ENCODE measurements around the gene SERP1.

The SERP1 gene

GRCh38 chr3:150556792-150557191 is 10.5 kb upstream of the SERP1 start:
- no peaks in the 10 kb centered on the region for H3K4me1 Mint-ChIP-seq
- TF ChIP-seq CTCF (IDR thresholded peaks at IDR 0.05), result no peak
- no peak overlapping the region for H3K4me3 Mint-ChIP-seq
- no peaks in the 10 kb centered on the region for H3K27me3 Mint-ChIP-seq (ENCODE audit: low read depth, poor library complexity)
- H3K27ac Mint-ChIP-seq, result no peak overlapping the region
- H3K36me3 Mint-ChIP-seq (ENCODE audit: low read depth), result peaks cover 71% of the 10 kb centered on the region
- H3K9me3 Mint-ChIP-seq, result no peaks in the 10 kb centered on the region
- DNase-seq, result no peak

DNA sequence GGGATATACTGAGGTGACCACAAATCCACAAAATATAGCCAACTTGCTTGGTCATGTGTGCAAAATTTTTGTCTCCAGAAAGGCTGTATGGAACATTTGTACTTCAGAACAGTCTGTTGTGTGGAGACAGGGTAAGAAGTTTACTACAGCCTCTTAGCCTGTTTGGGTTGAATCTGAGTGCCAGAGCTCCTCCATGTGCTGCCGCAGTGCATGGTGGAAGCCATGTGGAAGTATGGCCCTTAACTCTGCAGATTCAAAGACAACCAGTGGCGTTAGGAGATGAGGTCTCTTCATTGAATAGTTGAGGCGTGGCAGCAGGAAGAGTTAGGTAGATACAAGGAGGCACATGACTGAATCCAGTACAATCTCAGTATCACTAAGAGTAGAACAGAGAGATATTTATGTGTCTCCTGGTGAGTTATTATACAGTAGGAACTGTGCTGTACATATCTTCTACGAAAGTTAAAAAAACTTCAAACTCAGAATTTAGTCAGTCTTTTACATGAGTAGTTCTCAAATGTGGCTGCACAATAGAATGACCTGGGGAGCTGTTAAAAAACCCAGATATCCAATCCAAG is 9.7 kb upstream of the SERP1 start:
- no peak for TF ChIP-seq CTCF (IDR thresholded peaks at IDR 0.05)
- no peaks in the 10 kb centered on the region for H3K9me3 Mint-ChIP-seq
- DNase-seq, result no peak
- no peaks in the 10 kb centered on the region for H3K4me1 Mint-ChIP-seq
- peak overlapping the region; percentile 61 for H3K27ac Mint-ChIP-seq
- H3K36me3 Mint-ChIP-seq (ENCODE audit: low read depth), result peaks cover 69% of the 10 kb centered on the region
- no peak overlapping the region for H3K4me3 Mint-ChIP-seq
- H3K27me3 Mint-ChIP-seq (ENCODE audit: low read depth, poor library complexity), result no peaks in the 10 kb centered on the region

DNA sequence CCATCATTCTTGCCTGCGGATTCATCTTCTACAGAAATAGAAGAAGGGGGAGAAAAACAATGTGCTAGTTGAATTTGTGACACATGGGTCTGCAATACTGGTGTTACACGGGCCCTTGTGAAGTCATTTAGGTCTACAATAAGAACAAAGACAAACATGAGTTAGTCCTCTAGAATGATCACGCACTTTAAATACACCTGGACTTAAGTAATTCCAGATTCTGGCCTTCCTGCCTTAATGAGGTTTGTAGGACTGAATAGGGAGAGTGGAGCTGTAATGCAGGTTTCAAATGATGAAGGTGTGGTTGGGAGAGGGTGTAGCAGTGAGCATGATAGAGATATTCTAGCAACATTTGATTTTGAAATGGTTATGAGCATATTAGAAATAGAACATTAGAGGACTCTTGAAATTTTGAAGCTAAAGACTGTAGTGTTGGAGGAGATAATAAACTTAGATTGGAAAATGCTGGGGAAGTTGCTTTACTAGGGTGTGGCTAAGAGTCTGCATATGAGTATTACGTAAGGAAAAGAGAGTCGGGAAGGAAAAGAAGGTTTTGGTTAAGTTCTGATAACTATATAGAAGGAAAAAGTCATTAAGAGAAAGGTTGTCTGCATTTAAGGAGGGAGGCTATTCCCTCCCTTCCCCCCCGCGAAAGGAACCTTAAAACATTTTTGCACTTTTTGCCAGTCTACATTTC is 897 bp upstream of the SERP1 start:
- DNase-seq, result no peak
- Mint-ChIP-seq H3K36me3 (ENCODE audit: low read depth) (peaks cover 22% of the 10 kb centered on the region), H3K4me1 (peaks cover 41% of the 10 kb centered on the region), H3K27ac (peak overlapping the region; percentile 99), H3K27me3 (ENCODE audit: low read depth, poor library complexity) (peaks cover 3% of the 10 kb centered on the region), H3K4me3 (peak overlapping the region; percentile 99), H3K9me3 (no peaks in the 10 kb centered on the region)
- TF ChIP-seq CTCF (IDR thresholded peaks at IDR 0.05), result no peak

DNA sequence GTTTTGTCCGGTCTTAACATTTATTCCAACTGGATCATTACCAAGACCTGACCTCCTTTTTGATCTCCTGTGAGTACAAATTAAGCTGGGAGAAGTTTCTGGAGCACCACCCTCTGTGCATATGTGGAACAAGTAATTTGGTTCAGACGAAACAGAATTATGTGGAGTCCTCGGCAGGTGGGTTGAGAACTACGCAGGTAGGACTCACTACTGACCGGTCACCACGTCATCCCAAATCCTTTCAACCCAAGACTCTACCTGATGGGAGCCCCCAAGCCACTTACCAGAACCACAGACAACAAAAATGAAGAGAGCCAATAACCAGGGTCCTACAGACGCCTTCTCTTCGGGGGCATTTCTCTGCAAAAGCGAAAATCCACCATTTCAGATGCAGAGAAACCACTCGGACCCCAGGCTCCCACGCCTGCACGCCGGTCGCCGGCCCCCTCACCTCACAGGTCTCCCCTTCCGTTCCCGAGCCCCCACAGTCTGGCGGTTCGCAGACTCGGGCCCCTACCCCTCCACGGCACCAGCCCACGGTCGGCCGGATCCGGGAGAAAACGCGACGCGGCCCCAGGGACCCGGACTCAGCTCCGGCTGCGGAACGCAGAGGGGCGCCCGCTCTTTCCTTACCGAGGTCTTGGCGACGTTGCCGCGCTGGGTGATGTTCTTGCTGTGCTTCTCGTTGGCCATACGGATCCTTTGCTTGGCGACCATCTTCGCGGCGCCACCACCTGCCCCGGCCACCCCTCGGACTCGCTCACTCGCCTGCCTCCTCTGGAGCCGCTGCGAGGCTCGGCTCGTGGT is 674 bp downstream of the SERP1 start:
- Mint-ChIP-seq H3K36me3 (ENCODE audit: low read depth) (peaks cover 26% of the 10 kb centered on the region), H3K27ac (peak overlapping the region; percentile 99)

GRCh38 chr3:150544726-150545125 is 1.6 kb downstream of the SERP1 start:
- no peak for DNase-seq
- peaks cover 41% of the 10 kb centered on the region for H3K4me1 Mint-ChIP-seq

More for the DNA sequence above, 674 bp downstream of the SERP1 start:
- H3K9me3 Mint-ChIP-seq, result no peaks in the 10 kb centered on the region
- TF ChIP-seq CTCF (IDR thresholded peaks at IDR 0.05), result no peak
- peaks cover 3% of the 10 kb centered on the region for H3K27me3 Mint-ChIP-seq (ENCODE audit: low read depth, poor library complexity)
- peak overlapping the region; percentile 99 for H3K4me3 Mint-ChIP-seq
- H3K4me1 Mint-ChIP-seq, result peaks cover 41% of the 10 kb centered on the region
- no peak for DNase-seq

More at GRCh38 chr3:150544726-150545125, 1.6 kb downstream of the SERP1 start:
- peaks cover 3% of the 10 kb centered on the region for H3K27me3 Mint-ChIP-seq (ENCODE audit: low read depth, poor library complexity)
- no peaks in the 10 kb centered on the region for H3K9me3 Mint-ChIP-seq
- peak overlapping the region; percentile 99 for H3K4me3 Mint-ChIP-seq
- no peak for TF ChIP-seq CTCF (IDR thresholded peaks at IDR 0.05)
- peaks cover 22% of the 10 kb centered on the region for H3K36me3 Mint-ChIP-seq (ENCODE audit: low read depth)
- no peak overlapping the region for H3K27ac Mint-ChIP-seq
